Mesendoderm (in vitro differentiated cells): ENCODE results near the gene TTC27.

Experiments
- DNase-seq: peaks from one replicate; pipeline ENCODE4 v3.0.0; 2013
- H2AK5ac ChIP-seq: 2 replicates; pipeline ENCODE4 v1.6.1; 2013; ENCODE audit warnings: low read length, inconsistent platforms
- H2BK120ac ChIP-seq: 2 replicates; pipeline ENCODE4 v1.6.1; 2013; ENCODE audit warnings: low read depth, mild to moderate bottlenecking, low read length, moderate library complexity, mixed read lengths
- H2BK15ac ChIP-seq: replicated peaks from 2 replicates; pipeline ENCODE4 v1.6.1; 2013; ENCODE audit warnings: low read depth, mild to moderate bottlenecking, moderate library complexity
- H2BK5ac ChIP-seq: 2 replicates; pipeline ENCODE4 v1.6.1; 2013; ENCODE audit warnings: low read length, inconsistent platforms
- H3K18ac ChIP-seq: 2 replicates; pipeline ENCODE4 v1.6.1; 2013; ENCODE audit warnings: mild to moderate bottlenecking, low read length, mixed read lengths
- H3K23ac ChIP-seq: one replicate; pipeline ENCODE4 v1.6.1; 2013; ENCODE audit warnings: low read length
- H3K27ac ChIP-seq: 2 replicates; pipeline ENCODE4 v1.5.1; 2013; ENCODE audit warnings: low read depth, mild to moderate bottlenecking, inconsistent platforms, low read length, moderate library complexity
- H3K27me3 ChIP-seq: 2 replicates; pipeline ENCODE4 v1.6.1; 2013; ENCODE audit warnings: low read length, control low read depth, mild to moderate bottlenecking, inconsistent platforms; ENCODE audit not compliant: insufficient read depth, poor library complexity
- H3K36me3 ChIP-seq: 2 replicates; pipeline ENCODE4 v1.6.1; 2013; ENCODE audit warnings: low read length, inconsistent platforms; ENCODE audit not compliant: control insufficient read depth, insufficient read depth
- H3K4ac ChIP-seq: one replicate; pipeline ENCODE4 v1.6.1; 2013; ENCODE audit warnings: low read depth, mild to moderate bottlenecking, low read length, moderate library complexity
- H3K4me1 ChIP-seq: 2 replicates; pipeline ENCODE4 v1.6.1; 2013; ENCODE audit warnings: low read depth, low read length, inconsistent platforms; ENCODE audit not compliant: control insufficient read depth
- H3K4me2 ChIP-seq: 2 replicates; pipeline ENCODE4 v1.6.1; 2013; ENCODE audit warnings: low read length
- H3K4me3 ChIP-seq: 2 replicates; pipeline ENCODE4 v1.5.1; 2013; ENCODE audit warnings: mild to moderate bottlenecking, low read length
- H3K56ac ChIP-seq: one replicate; pipeline ENCODE4 v1.6.1; 2013; ENCODE audit warnings: low read length
- H3K79me1 ChIP-seq: 2 replicates; pipeline ENCODE4 v1.6.1; 2013; ENCODE audit warnings: low read length, inconsistent platforms
- H3K79me2 ChIP-seq: 2 replicates; pipeline ENCODE4 v1.6.1; 2013; ENCODE audit warnings: mild to moderate bottlenecking, low read length; ENCODE audit not compliant: control insufficient read depth, insufficient read depth
- H3K9ac ChIP-seq: 2 replicates; pipeline ENCODE4 v1.6.1; 2013; ENCODE audit warnings: low read length, inconsistent platforms
- H4K5ac ChIP-seq: one replicate; pipeline ENCODE4 v1.6.1; 2013; ENCODE audit warnings: low read length
- H4K8ac ChIP-seq: one replicate; pipeline ENCODE4 v1.6.1; 2013; ENCODE audit warnings: low read depth, mild to moderate bottlenecking, control low read depth, low read length, moderate library complexity
- WGBS: extraction: QIAGEN DNeasy Blood & Tissue Kit; methylation state at CpG from one replicate; pipeline ENCODE4 v1.1.7; 2013; ENCODE audit warnings: low lambda C conversion rate, missing lambda C conversion rate; ENCODE audit not compliant: insufficient coverage; ENCODE audit errors: extremely low coverage; 5-methylcytosine and 5-hydroxymethylcytosine counted together

Gene TTC27

DNA sequence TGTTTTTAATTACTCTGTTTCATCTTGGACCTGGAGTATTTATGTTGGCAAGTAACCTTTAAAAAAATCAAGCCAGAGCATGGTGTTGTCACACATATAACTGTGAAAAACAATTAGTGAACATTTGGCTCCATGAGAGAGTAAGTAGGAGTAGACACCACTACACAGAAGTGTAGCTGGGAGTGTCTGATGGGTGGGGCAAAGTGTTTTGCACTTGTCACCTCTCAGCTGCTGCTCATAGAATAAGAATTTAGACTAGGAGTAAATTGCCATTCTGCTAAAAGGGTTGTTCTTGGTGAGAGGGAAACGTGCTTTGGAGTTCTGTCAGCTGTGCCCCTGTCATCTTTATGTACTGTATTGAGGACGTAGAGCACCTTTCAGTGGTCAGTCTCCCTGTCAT is 114.5 kb downstream of the TTC27 start:
- no peaks in the 10 kb centered on the region for H3K79me1 ChIP-seq
- no peak overlapping the region for H2AK5ac ChIP-seq
- H4K5ac ChIP-seq = no peak overlapping the region
- no peak overlapping the region for H3K4me2 ChIP-seq
- H3K23ac ChIP-seq = no peak overlapping the region
- no peak overlapping the region for H3K4me3 ChIP-seq
- WGBS = no CpG with 5 or more reads among the region's 2 CpGs
- H3K27ac ChIP-seq = no peak overlapping the region
- H3K18ac ChIP-seq = no peak overlapping the region
- H3K56ac ChIP-seq = no peak overlapping the region
- H3K79me2 ChIP-seq = no peaks in the 10 kb centered on the region
- H3K9ac ChIP-seq = no peak overlapping the region
- no peak overlapping the region for H3K4ac ChIP-seq
- no peaks in the 10 kb centered on the region for H3K36me3 ChIP-seq
- H3K4me1 ChIP-seq = no peaks in the 10 kb centered on the region
- H4K8ac ChIP-seq = no peak overlapping the region
- no peak overlapping the region for H2BK5ac ChIP-seq
- no peak overlapping the region for H2BK120ac ChIP-seq
- no peaks in the 10 kb centered on the region for H3K27me3 ChIP-seq
- no peak overlapping the region for H2BK15ac ChIP-seq
- no peak for DNase-seq

- Histone ChIP-seq H3K56ac (no peak overlapping the region), H4K5ac (no peak overlapping the region), H4K8ac (no peak overlapping the region), H3K18ac (no peak overlapping the region), H3K27me3 (no peaks in the 10 kb centered on the region), H3K27ac (no peak overlapping the region), H2BK120ac (no peak overlapping the region), H3K9ac (no peak overlapping the region), H3K23ac (no peak overlapping the region), H2BK5ac (no peak overlapping the region), H3K4ac (no peak overlapping the region), H3K79me1 (no peaks in the 10 kb centered on the region), H3K4me2 (no peak overlapping the region), H2BK15ac (no peak overlapping the region), H3K4me3 (no peak overlapping the region), H2AK5ac (no peak overlapping the region), H3K36me3 (no peaks in the 10 kb centered on the region), H3K4me1 (no peaks in the 10 kb centered on the region), H3K79me2 (no peaks in the 10 kb centered on the region)
- DNase-seq = no peak
- no CpG with 5 or more reads among the region's 3 CpGs for WGBS
Observed at GRCh38 chr2:32743480-32744236, 115.8 kb downstream of the TTC27 start.

- H3K27ac ChIP-seq = no peak overlapping the region
Observed at GRCh38 chr2:32745191-32745590, 117.3 kb downstream of the TTC27 start.

DNA sequence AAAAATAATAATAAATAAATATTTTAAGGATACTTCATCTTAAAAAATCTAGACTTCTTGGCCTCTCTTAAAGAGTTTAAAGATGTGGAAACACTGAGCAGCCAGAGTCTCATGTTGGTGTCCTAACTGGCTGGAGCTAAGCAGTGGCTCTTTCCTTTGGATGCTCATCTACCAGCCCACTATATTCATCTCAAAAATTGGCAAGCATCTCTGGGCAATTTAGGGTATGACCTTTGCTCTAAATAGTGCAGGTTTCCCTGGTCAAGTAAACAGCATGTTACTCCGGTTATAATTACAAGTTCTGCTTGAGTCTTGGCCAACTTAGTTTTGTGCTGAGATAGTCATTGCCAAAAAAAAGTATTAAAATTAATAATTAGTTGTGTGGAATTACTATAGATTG is 117.8 kb downstream of the TTC27 start:
- Histone ChIP-seq H4K8ac (no peak overlapping the region), H3K36me3 (no peaks in the 10 kb centered on the region), H3K9ac (no peak overlapping the region), H2AK5ac (no peak overlapping the region), H2BK120ac (no peak overlapping the region), H3K79me1 (no peaks in the 10 kb centered on the region), H3K27me3 (no peaks in the 10 kb centered on the region), H3K79me2 (no peaks in the 10 kb centered on the region), H3K4me2 (no peak overlapping the region), H2BK5ac (no peak overlapping the region), H3K27ac (no peak overlapping the region), H3K23ac (no peak overlapping the region), H3K4ac (no peak overlapping the region), H3K56ac (no peak overlapping the region), H3K18ac (no peak overlapping the region), H2BK15ac (no peak overlapping the region), H4K5ac (no peak overlapping the region), H3K4me1 (no peaks in the 10 kb centered on the region), H3K4me3 (no peak overlapping the region)
- no peak for DNase-seq
- no CpG with 5 or more reads among the region's 1 CpG for WGBS

More at GRCh38 chr2:32745191-32745590, 117.3 kb downstream of the TTC27 start:
- H3K18ac ChIP-seq = no peak overlapping the region
- H2AK5ac ChIP-seq = no peak overlapping the region
- no peaks in the 10 kb centered on the region for H3K27me3 ChIP-seq
- no peaks in the 10 kb centered on the region for H3K79me1 ChIP-seq
- no peak overlapping the region for H3K23ac ChIP-seq
- H3K4ac ChIP-seq = no peak overlapping the region
- H3K9ac ChIP-seq = no peak overlapping the region
- H2BK15ac ChIP-seq = no peak overlapping the region
- peak; percentile 17 for DNase-seq
- H2BK120ac ChIP-seq = no peak overlapping the region
- H3K56ac ChIP-seq = no peak overlapping the region
- no peaks in the 10 kb centered on the region for H3K36me3 ChIP-seq
- no peak overlapping the region for H2BK5ac ChIP-seq
- H4K8ac ChIP-seq = no peak overlapping the region
- WGBS = no CpG with 5 or more reads among the region's 2 CpGs
- no peak overlapping the region for H3K4me3 ChIP-seq
- no peaks in the 10 kb centered on the region for H3K79me2 ChIP-seq
- no peak overlapping the region for H4K5ac ChIP-seq
- H3K4me1 ChIP-seq = no peaks in the 10 kb centered on the region
- H3K4me2 ChIP-seq = no peak overlapping the region

DNA sequence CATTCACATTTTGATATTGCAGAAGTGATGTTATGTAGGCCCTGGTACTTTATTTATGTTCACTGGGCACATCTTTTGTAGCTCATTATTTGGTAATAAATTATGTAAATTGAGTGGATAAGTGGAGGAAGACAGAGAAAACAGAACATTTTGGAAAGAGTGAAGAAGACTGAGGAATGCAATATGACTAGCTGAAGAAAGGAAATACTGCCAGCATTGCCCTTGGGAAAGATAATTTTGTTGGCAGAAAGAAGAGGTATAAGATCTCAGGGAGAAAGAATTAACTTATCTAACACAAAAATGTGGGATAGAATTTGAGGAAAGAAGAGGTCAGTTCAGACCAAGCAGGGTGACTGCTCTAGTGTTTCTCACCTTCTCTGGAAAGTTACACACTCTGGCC is 118.8 kb downstream of the TTC27 start:
- no peak overlapping the region for H2AK5ac ChIP-seq
- no peak overlapping the region for H4K8ac ChIP-seq
- H2BK120ac ChIP-seq = no peak overlapping the region
- no peaks in the 10 kb centered on the region for H3K79me2 ChIP-seq
- no peak overlapping the region for H2BK15ac ChIP-seq
- no peak overlapping the region for H3K4ac ChIP-seq
- no peak overlapping the region for H3K56ac ChIP-seq
- no peaks in the 10 kb centered on the region for H3K4me1 ChIP-seq
- H3K36me3 ChIP-seq = no peaks in the 10 kb centered on the region
- H2BK5ac ChIP-seq = no peak overlapping the region
- H3K9ac ChIP-seq = no peak overlapping the region
- H3K79me1 ChIP-seq = no peaks in the 10 kb centered on the region
- no peak for DNase-seq
- no peak overlapping the region for H3K23ac ChIP-seq
- no peak overlapping the region for H3K27ac ChIP-seq
- no peak overlapping the region for H4K5ac ChIP-seq
- H3K4me2 ChIP-seq = no peak overlapping the region
- no peaks in the 10 kb centered on the region for H3K27me3 ChIP-seq
- no peak overlapping the region for H3K18ac ChIP-seq
- H3K4me3 ChIP-seq = no peak overlapping the region

DNA sequence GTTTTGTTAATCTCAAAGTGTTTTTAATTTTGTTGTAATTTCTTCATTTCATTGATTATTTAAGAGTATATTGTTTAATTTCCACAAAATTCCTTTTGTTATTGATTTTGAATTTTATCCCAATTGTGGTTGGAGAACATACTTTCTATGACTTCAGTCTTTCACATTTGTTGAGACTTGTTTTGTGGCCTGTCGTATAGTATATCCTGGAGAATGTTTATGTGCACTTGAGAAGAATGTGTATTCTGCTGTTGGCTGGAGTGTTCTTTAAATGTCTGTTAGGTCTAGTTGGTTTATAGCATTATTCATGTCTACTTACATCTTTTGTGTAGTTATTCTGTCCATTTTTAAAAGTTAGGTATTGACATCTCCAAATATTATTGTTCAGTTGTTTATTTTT is 120.3 kb downstream of the TTC27 start:
- Histone ChIP-seq H3K36me3 (no peaks in the 10 kb centered on the region), H4K8ac (no peak overlapping the region), H2BK15ac (no peak overlapping the region), H3K56ac (no peak overlapping the region), H3K4ac (no peak overlapping the region), H3K9ac (no peak overlapping the region), H3K23ac (no peak overlapping the region), H3K27ac (no peak overlapping the region), H3K18ac (no peak overlapping the region), H4K5ac (no peak overlapping the region), H3K79me1 (no peaks in the 10 kb centered on the region), H3K79me2 (no peaks in the 10 kb centered on the region), H2AK5ac (no peak overlapping the region), H3K4me2 (no peak overlapping the region), H3K4me1 (no peaks in the 10 kb centered on the region), H2BK5ac (no peak overlapping the region), H3K27me3 (no peaks in the 10 kb centered on the region), H2BK120ac (no peak overlapping the region), H3K4me3 (no peak overlapping the region)
- no peak for DNase-seq
- WGBS = no CpG with 5 or more reads among the region's 1 CpG
